ENCODE results near the gene PIM2.

Gene PIM2

GRCh38 chrX:48904626-48905025 is 14.2 kb downstream of the PIM2 start:
- H3K9me3 ChIP-seq (ENCODE audit: control insufficient read depth, insufficient read depth, low read length) = no peaks in the 10 kb centered on the region
- no peaks in the 10 kb centered on the region for H3K4me1 ChIP-seq (ENCODE audit: control insufficient read depth, insufficient read depth, low read length)
- H3K4me3 ChIP-seq (ENCODE audit: low read length) = no peak overlapping the region
- DNase-seq (ENCODE audit: low read depth, low spot score) = no peak
- no CpG with 5 or more reads among the region's 14 CpGs for WGBS (ENCODE audit: insufficient coverage, insufficient read length)
- H3K36me3 ChIP-seq (ENCODE audit: control insufficient read depth, insufficient read depth, low read length) = peaks cover 9% of the 10 kb centered on the region; the same call in 1 of the 2 replicates
- no peak overlapping the region for H3K27ac ChIP-seq (ENCODE audit: low read length)
- H3K27me3 ChIP-seq (ENCODE audit: control insufficient read depth, insufficient read depth, low read length) = no peaks in the 10 kb centered on the region

GRCh38 chrX:48904180-48904579 is 14.6 kb downstream of the PIM2 start:
- Histone ChIP-seq H3K4me3 (ENCODE audit: low read length) (no peak overlapping the region), H3K27me3 (ENCODE audit: control insufficient read depth, insufficient read depth, low read length) (no peaks in the 10 kb centered on the region), H3K36me3 (ENCODE audit: control insufficient read depth, insufficient read depth, low read length) (peaks cover 9% of the 10 kb centered on the region; the same call in 1 of the 2 replicates), H3K4me1 (ENCODE audit: control insufficient read depth, insufficient read depth, low read length) (no peaks in the 10 kb centered on the region), H3K27ac (ENCODE audit: low read length) (no peak overlapping the region), H3K9me3 (ENCODE audit: control insufficient read depth, insufficient read depth, low read length) (no peaks in the 10 kb centered on the region)
- no CpG with 5 or more reads among the region's 8 CpGs for WGBS (ENCODE audit: insufficient coverage, insufficient read length)
- DNase-seq (ENCODE audit: low read depth, low spot score) = no peak

DNA sequence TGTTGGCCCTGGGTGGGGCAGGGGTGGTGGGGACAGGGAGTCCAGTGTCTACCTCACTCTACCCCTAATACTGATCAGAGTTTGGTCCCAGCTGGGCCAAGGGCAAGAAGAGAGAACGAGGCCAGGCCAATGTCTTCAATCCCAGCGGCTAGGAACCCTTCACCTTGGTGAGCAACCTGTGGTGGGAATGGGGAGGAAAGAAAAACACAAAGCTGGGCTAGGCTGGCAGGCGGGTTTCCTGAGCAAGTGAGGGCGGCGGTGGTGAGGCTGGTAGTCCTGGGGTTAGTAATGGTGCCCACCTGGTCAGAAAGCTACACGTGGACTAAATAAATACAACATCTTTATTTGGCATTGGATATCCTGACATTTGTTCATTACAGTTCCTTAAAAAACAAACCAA is 15.5 kb downstream of the PIM2 start:
- WGBS (ENCODE audit: insufficient coverage, insufficient read length) = no CpG with 5 or more reads among the region's 6 CpGs
- Histone ChIP-seq H3K4me1 (ENCODE audit: control insufficient read depth, insufficient read depth, low read length) (no peaks in the 10 kb centered on the region; the same call in 1 of the 2 replicates), H3K27me3 (ENCODE audit: control insufficient read depth, insufficient read depth, low read length) (no peaks in the 10 kb centered on the region), H3K4me3 (ENCODE audit: low read length) (no peak overlapping the region), H3K36me3 (ENCODE audit: control insufficient read depth, insufficient read depth, low read length) (peaks cover 9% of the 10 kb centered on the region; the same call in 1 of the 2 replicates), H3K27ac (ENCODE audit: low read length) (no peak overlapping the region), H3K9me3 (ENCODE audit: control insufficient read depth, insufficient read depth, low read length) (no peaks in the 10 kb centered on the region)
- no peak for DNase-seq (ENCODE audit: low read depth, low spot score)

DNA sequence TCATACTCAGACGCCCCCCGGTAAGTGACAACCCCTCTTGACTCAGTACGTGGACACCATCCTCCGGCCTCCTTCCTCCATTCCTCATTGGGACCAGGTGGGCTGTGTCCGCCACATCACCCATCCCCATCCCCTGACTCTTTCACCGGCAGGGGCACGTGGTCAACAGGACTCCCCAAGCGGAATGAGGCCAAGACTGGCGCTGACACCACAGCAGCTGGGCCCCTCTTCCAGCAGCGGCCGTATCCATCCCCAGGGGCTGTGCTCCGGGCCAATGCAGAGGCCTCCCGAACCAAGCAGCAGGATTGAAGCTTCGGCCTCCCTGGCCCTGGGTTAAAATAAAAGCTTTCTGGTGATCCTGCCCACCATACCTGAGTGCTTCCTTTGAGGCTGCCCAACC is 16.0 kb downstream of the PIM2 start:
- H3K36me3 ChIP-seq (ENCODE audit: control insufficient read depth, insufficient read depth, low read length) = peaks cover 9% of the 10 kb centered on the region; the same call in 1 of the 2 replicates
- no peaks in the 10 kb centered on the region for H3K27me3 ChIP-seq (ENCODE audit: control insufficient read depth, insufficient read depth, low read length)
- WGBS (ENCODE audit: insufficient coverage, insufficient read length) = no CpG with 5 or more reads among the region's 14 CpGs
- DNase-seq (ENCODE audit: low read depth, low spot score) = no peak
- no peaks in the 10 kb centered on the region; the same call in 1 of the 2 replicates for H3K4me1 ChIP-seq (ENCODE audit: control insufficient read depth, insufficient read depth, low read length)
- H3K4me3 ChIP-seq (ENCODE audit: low read length) = no peak overlapping the region
- H3K9me3 ChIP-seq (ENCODE audit: control insufficient read depth, insufficient read depth, low read length) = no peaks in the 10 kb centered on the region
- no peak overlapping the region for H3K27ac ChIP-seq (ENCODE audit: low read length)

GRCh38 chrX:48902135-48902534 is 16.7 kb downstream of the PIM2 start:
- Histone ChIP-seq H3K4me3 (ENCODE audit: low read length) (no peak overlapping the region), H3K36me3 (ENCODE audit: control insufficient read depth, insufficient read depth, low read length) (peaks cover 9% of the 10 kb centered on the region; the same call in 1 of the 2 replicates), H3K27ac (ENCODE audit: low read length) (no peak overlapping the region), H3K27me3 (ENCODE audit: control insufficient read depth, insufficient read depth, low read length) (no peaks in the 10 kb centered on the region), H3K4me1 (ENCODE audit: control insufficient read depth, insufficient read depth, low read length) (no peaks in the 10 kb centered on the region; the same call in 1 of the 2 replicates), H3K9me3 (ENCODE audit: control insufficient read depth, insufficient read depth, low read length) (no peaks in the 10 kb centered on the region)
- DNase-seq (ENCODE audit: low read depth, low spot score) = no peak
- WGBS (ENCODE audit: insufficient coverage, insufficient read length) = no CpG with 5 or more reads among the region's 20 CpGs

- Histone ChIP-seq H3K9me3 (ENCODE audit: control insufficient read depth, insufficient read depth, low read length) (no peaks in the 10 kb centered on the region), H3K36me3 (ENCODE audit: control insufficient read depth, insufficient read depth, low read length) (peaks cover 9% of the 10 kb centered on the region; the same call in 1 of the 2 replicates), H3K27me3 (ENCODE audit: control insufficient read depth, insufficient read depth, low read length) (no peaks in the 10 kb centered on the region), H3K27ac (ENCODE audit: low read length) (no peak overlapping the region), H3K4me1 (ENCODE audit: control insufficient read depth, insufficient read depth, low read length) (no peaks in the 10 kb centered on the region; the same call in 1 of the 2 replicates), H3K4me3 (ENCODE audit: low read length) (no peak overlapping the region)
- no peak for DNase-seq (ENCODE audit: low read depth, low spot score)
- no CpG with 5 or more reads among the region's 7 CpGs for WGBS (ENCODE audit: insufficient coverage, insufficient read length)
Measured at GRCh38 chrX:48901069-48901468, 17.8 kb downstream of the PIM2 start.

DNA sequence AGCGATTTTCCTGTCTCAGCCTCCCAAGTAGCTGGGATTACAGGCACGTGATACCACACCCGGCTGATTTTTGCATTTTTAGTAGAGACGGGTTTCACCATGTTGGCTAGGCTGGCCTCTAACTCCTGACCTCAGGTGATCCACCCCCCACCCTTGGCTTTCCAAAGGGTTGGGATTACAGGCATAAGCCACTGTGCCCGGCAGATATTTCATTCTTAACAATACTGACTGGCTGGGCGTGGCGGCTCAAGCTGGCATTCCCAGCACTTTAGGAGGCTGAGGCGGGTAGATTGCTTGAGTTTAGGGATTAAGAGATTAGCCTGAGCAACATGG is 19.8 kb downstream of the PIM2 start:
- H3K9me3 ChIP-seq (ENCODE audit: control insufficient read depth, insufficient read depth, low read length) = no peaks in the 10 kb centered on the region
- H3K27ac ChIP-seq (ENCODE audit: low read length) = no peak overlapping the region
- no peak overlapping the region for H3K4me3 ChIP-seq (ENCODE audit: low read length)
- H3K4me1 ChIP-seq (ENCODE audit: control insufficient read depth, insufficient read depth, low read length) = no peaks in the 10 kb centered on the region; the same call in 1 of the 2 replicates
- H3K27me3 ChIP-seq (ENCODE audit: control insufficient read depth, insufficient read depth, low read length) = no peaks in the 10 kb centered on the region
- peaks cover 9% of the 10 kb centered on the region; the same call in 1 of the 2 replicates for H3K36me3 ChIP-seq (ENCODE audit: control insufficient read depth, insufficient read depth, low read length)
- DNase-seq (ENCODE audit: low read depth, low spot score) = no peak
- WGBS (ENCODE audit: insufficient coverage, insufficient read length) = no CpG with 5 or more reads among the region's 8 CpGs

GRCh38 chrX:48897625-48898306 is 21.1 kb downstream of the PIM2 start, which contains the start of the genes PQBP1 and TIMM17B:
PQBP1 (plus strand) TSS chrX:48897930; CDS start chrX:48898510, 580 bp downstream.
TIMM17B (minus strand) TSS chrX:48897768; CDS start chrX:48897749, 19 bp downstream.
- Histone ChIP-seq H3K9me3 (ENCODE audit: control insufficient read depth, insufficient read depth, low read length) (no peaks in the 10 kb centered on the region), H3K4me1 (ENCODE audit: control insufficient read depth, insufficient read depth, low read length) (no peaks in the 10 kb centered on the region; the same call in 1 of the 2 replicates), H3K27ac (ENCODE audit: low read length) (no peak within 1 kb of the TSS), H3K4me3 (ENCODE audit: low read length) (peak within 1 kb of the TSS; percentile 95; the same call in 1 of the 2 replicates), H3K27me3 (ENCODE audit: control insufficient read depth, insufficient read depth, low read length) (no peaks in the 10 kb centered on the region), H3K36me3 (ENCODE audit: control insufficient read depth, insufficient read depth, low read length) (peaks cover 7% of the 10 kb centered on the region; the same call in 1 of the 2 replicates)
- DNase-seq (ENCODE audit: low read depth, low spot score) = peak; percentile 71
- WGBS (ENCODE audit: insufficient coverage, insufficient read length) = no CpG with 5 or more reads among the region's 49 CpGs

GRCh38 chrX:48897157-48897624 is 21.6 kb downstream of the PIM2 start:
- H3K4me1 ChIP-seq (ENCODE audit: control insufficient read depth, insufficient read depth, low read length) = no peaks in the 10 kb centered on the region; the same call in 1 of the 2 replicates
- DNase-seq (ENCODE audit: low read depth, low spot score) = no peak
- no peak overlapping the region for H3K27ac ChIP-seq (ENCODE audit: low read length)
- H3K9me3 ChIP-seq (ENCODE audit: control insufficient read depth, insufficient read depth, low read length) = no peaks in the 10 kb centered on the region
- H3K27me3 ChIP-seq (ENCODE audit: control insufficient read depth, insufficient read depth, low read length) = no peaks in the 10 kb centered on the region
- H3K4me3 ChIP-seq (ENCODE audit: low read length) = peak overlapping the region; percentile 95; the same call in 1 of the 2 replicates
- no CpG with 5 or more reads among the region's 38 CpGs for WGBS (ENCODE audit: insufficient coverage, insufficient read length)
- peaks cover 3% of the 10 kb centered on the region; the same call in 1 of the 2 replicates for H3K36me3 ChIP-seq (ENCODE audit: control insufficient read depth, insufficient read depth, low read length)

DNA sequence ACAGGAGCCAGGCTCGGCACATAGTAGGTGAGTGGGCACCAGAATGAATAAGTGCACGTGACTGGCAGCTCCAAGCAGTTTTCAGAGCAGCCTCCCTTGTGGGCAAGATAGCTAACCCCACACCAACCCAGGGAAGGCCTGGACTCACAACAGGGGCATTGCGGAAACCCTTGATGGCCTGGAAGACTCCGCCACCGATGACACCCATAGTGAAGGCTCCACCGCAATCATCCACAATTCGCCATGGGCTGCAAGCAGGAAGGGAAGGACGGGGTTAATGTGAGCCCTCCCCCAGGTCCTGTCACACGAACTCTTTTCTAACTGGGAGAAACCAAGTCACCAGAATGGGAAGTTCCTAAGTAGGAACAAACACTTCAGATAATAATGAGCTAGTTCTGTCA is 22.2 kb downstream of the PIM2 start:
- DNase-seq (ENCODE audit: low read depth, low spot score) = no peak
- H3K9me3 ChIP-seq (ENCODE audit: control insufficient read depth, insufficient read depth, low read length) = no peaks in the 10 kb centered on the region

More for the DNA sequence above, 22.2 kb downstream of the PIM2 start:
- no peak overlapping the region for H3K27ac ChIP-seq (ENCODE audit: low read length)
- no peaks in the 10 kb centered on the region; the same call in 1 of the 2 replicates for H3K4me1 ChIP-seq (ENCODE audit: control insufficient read depth, insufficient read depth, low read length)
- H3K36me3 ChIP-seq (ENCODE audit: control insufficient read depth, insufficient read depth, low read length) = peaks cover 2% of the 10 kb centered on the region; the same call in 1 of the 2 replicates
- peak overlapping the region; percentile 95; the same call in 1 of the 2 replicates for H3K4me3 ChIP-seq (ENCODE audit: low read length)
- WGBS (ENCODE audit: insufficient coverage, insufficient read length) = no CpG with 5 or more reads among the region's 9 CpGs
- no peaks in the 10 kb centered on the region for H3K27me3 ChIP-seq (ENCODE audit: control insufficient read depth, insufficient read depth, low read length)
